GM19193 (cell line): ENCODE results near the gene SLC22A14.

ENCODE experiments used
- POLR2A ChIP-seq: IDR thresholded peaks from 4 replicates; pipeline ENCODE4 v1.6.1; 2011; ENCODE audit not compliant: insufficient read depth, insufficient read length; ENCODE audit errors: extremely low read depth

The SLC22A14 gene

GRCh38 chr3:38349684-38350359 lies 67.7 kb downstream of the SLC22A14 start:
- no peak for TF ChIP-seq POLR2A

- no peak for TF ChIP-seq POLR2A
These were observed 71.1 kb downstream of the SLC22A14 start for GRCh38 chr3:38353151-38353550.

- no peak for TF ChIP-seq POLR2A
These were observed 72.7 kb downstream of the SLC22A14 start for GRCh38 chr3:38354588-38355330.

DNA sequence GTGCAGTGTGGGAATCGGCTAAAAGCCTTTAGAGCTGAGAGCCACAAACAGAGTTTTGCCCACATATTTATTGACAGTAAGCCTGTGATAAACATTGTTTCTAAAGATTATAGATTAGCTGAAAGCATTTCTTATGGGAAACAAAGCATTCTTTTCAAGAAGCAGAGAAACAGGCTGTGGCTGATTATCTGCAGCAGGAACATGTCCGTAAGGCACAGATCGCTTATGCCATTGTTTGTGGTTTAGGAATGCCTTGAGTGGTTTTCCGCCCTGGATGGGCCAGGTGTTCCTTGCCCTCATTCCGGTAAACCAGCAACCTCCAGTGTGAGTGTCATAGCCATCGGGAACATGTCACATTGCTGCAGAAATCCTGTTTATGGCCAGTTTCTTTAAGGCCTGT lies 76.9 kb downstream of the SLC22A14 start:
- no peak for TF ChIP-seq POLR2A

DNA sequence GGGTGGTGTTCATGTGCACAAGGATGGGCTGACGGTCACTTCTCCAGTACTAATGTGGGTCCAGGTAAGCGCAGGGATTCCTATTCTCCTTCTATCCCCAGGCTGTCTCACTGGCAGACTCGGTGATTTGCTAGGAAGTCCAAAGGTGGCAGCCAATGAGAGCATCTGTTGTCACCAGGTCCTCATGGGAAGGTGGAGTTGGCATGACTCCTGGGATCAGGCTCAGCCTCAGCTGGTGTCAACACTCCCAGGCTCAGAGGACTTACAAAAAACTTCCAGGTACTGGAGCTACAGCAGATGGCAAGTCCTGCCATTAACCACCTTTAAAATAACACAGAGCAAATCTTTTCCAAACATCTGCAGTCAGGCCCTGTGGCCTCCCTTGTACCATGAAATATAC lies 78.3 kb downstream of the SLC22A14 start:
- no peak for TF ChIP-seq POLR2A

DNA sequence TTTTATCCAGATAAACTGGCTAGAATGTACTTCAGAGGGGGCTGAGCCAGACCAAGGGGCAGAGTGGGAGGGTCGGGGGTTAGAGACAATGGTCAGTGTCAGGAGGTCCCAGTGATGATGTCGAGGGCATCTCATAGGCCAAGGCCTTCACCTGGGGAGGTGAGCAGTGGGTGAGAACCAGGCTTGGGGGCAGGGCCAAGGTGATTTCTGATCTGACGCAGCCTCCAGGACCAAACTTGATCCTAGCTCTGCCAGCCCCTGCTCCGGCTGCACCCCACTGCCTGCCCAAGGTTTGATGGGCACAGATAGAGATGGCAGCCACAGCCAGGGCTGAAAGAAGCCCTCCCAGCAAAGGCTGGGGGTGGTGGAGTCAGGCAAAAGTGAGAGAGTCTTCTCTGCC lies 79.4 kb downstream of the SLC22A14 start:
- no peak for TF ChIP-seq POLR2A

DNA sequence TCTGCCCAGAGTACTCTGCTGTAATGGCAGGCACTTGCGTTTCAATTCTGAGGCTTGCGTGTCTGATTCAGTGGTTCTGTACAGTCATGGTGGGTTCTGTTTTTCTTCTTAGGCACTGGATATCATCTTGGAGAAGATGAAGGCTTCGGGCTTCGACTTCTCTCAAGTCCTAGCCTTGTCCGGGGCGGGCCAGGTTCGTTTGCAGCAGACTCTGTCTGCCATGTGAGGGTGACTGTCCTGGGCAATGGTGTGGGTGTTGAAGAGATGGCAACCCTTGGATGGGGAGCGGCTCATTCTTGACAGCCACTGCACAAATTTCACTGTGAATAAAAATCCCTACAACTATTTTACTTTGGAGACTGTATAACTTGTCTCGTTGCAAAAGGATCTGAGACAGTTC lies 80.7 kb downstream of the SLC22A14 start:
- TF ChIP-seq POLR2A: no peak

DNA sequence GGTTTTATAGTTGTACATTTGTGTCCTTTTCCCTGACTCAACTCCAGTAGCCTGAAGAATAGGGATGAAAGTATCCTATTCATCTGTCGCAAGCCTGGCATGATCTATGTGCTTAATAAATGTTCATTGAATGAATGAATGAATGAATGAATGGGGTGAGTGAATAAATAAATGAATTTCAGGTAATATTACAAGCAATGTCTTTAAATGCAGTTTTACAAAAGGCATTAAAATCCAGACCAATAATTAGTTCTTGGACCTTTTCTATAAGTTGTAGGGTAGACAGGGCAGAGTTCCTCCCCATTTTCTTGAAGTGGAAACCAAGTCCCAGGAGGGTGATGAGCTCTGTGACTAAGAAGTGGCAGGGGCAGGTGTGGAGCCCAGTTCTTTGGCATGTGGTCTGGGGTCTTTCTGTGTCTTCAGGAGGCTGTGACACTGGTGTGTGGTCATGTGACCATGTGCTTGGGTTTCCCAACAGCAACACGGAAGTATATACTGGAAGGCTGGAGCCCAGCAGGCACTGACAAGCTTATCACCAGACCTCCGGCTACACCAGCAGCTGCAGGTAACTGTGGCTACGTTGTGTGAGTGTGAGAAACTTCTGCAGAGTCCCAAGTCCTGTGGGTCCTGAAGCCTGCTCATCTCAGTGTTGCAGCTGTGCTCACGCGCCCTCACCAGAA lies 82.8 kb downstream of the SLC22A14 start:
- no peak for TF ChIP-seq POLR2A

DNA sequence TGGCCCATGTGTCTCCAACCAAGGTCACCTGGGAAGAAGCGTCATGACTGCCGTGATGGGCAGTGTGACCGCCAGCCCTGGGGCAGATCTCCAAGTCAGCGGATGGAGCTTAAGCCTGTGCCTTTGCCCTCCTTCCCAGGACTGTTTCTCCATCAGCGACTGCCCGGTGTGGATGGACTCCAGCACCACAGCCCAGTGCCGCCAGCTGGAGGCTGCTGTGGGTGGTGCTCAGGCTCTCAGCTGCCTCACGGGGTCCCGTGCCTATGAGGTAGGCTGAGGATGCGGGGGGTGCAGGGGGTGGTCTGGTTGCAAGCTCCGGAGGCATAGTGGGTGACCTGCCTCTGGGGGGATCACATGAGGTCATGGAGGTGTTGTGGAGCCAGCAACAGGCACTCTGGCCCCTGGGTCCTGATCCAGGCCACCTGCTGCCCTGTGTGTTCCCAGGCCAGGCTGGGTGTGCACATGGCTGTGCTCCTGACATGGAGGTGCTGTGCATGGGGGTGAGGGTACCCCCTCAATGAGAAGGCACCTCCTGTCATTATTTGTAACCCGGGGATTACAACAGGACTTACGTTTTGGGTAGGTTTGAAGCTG lies 83.5 kb downstream of the SLC22A14 start:
- TF ChIP-seq POLR2A: no peak

DNA sequence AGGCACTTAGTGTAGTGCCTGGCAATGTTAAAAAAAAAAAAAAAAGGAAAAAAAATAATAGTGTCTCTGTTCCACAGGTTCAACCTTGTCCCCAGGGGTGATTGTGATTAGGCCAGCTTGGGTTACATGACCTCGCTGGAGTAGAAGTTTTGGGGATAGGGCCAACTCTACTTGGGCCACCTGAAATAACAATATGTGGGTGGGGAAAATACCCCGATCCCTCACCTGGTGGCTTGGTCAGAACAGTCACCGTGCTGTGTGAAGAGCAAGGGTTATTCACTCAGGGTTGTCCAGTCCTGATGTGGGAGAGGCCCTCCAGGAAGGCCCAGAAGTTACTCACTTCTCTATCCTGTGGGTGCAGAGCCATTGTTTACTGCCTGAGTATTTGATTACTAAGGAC lies 84.0 kb downstream of the SLC22A14 start:
- TF ChIP-seq POLR2A: no peak

GRCh38 chr3:38367779-38368178 lies 85.7 kb downstream of the SLC22A14 start:
- no peak for TF ChIP-seq POLR2A
